Measurements from ENCODE around the gene CHML.

CHML gene

DNA sequence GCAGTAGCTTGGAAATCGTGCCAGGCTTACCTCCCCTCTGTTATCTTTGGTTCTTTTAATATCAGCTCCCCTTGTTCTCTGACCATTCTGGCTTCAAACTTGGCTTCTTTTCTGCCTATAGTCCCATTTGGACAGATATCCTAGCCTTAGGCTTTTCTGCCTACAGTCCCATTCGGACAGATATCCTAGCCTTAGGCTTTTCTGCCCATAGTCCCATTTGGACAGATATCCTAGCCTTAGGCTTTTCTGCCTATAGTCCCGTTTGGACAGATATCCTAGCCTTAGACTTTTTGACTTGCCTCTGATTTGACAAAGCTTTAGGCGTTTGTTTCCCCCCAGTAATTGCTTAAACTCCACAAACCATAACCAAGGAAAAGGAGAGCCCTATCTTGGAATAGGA, 25.6 kb downstream of the CHML start:
- DNase-seq: no peak

- DNase-seq: no peak
Measured at GRCh38 chr1:241614144-241614543, 26.0 kb downstream of the CHML start.

GRCh38 chr1:241612533-241613477, 27.4 kb downstream of the CHML start:
- no peak for DNase-seq

DNA sequence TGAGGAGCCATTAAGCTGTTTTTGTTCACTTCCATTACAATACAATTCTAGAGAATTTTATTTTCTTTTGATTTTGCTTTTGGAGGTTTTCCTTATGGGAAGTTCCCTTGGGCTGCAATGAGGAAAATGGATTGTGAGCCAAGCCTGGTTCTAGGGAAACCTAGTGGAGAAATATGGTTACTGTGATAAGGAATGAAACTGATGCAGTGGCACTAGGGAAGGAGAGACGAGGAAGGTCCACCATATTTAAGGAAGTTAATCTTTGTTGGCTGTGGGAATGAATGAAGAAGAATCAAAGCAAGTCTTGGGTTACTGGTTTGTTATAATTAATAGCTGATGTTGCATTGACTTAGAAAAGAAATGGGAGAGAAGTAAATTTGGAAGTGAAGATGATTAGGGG, 28.4 kb downstream of the CHML start:
- DNase-seq: no peak

- peak; percentile 8 for DNase-seq
Measured at GRCh38 chr1:241611063-241611462, 29.1 kb downstream of the CHML start.

GRCh38 chr1:241610056-241610815, 29.9 kb downstream of the CHML start:
- DNase-seq: peak; percentile 41

DNA sequence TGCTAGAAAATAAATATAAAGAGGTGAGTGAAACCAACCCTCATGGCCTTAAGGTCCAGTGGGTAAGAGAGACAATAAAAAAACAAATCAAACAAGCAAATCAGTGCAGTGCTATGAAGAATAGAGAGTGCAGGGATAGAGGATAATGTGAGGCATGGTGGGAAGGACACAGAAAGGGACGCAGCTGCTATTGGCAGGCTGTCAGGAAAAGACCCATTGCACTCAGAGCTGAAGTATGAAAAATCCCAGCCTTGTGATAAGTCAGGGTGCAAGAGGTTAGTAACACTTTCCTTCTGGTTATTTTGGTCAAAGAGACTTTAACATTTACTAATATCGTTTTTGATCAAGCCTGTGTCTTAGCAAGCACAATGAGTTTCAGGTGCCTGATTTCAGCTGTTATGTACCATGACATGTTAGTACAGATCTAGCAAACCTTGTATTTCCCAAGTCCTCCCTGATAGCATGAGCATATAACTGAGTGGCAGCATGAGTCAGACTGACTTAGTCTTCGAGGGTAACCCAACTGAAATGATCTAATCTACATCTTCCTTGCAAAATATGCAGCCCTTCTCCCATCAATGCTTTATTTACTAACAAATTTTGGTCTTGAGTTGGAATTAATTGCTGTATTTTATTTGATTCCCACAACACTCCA, 31.7 kb downstream of the CHML start:
- no peak for DNase-seq

DNA sequence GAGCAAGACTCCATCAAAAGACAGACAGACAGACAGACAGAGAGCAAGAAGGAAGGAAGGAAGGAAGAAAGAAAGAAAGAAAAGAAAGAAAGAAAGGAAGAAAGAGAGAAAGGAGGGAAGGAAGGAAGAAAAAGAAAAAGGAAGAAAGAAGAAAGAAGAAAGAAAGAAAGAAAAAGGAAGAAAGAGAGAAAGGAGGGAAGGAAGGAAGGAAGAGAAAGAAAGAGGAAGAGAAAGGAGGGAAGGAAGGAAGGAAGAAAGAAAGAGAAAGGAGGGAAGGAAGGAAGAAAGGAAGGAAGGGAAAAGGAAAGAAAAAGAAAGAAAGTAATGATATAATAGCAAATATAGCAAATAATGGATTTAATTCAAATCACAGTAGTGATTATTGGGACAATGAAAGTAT, 32.7 kb downstream of the CHML start:
- DNase-seq: no peak

DNA sequence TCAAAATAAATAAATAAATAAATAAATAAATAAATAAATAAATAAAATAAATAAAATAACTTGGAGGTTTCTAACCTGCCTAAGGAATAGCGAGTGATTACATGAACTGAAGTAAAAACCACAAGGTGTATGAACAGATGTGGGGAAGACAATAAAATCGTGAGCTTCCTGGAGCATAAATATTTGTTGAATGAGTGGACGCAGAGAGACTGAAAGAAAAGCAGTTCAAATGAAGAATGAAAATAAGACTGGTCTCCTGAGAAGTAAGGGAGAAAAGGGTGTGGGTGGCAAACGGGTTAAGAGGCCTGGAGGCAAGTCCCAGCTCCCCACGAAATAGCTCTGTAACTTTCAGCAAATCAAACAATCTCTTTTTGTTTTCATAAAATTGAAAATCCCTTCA, 33.6 kb downstream of the CHML start:
- no peak for DNase-seq

- DNase-seq: no peak
Measured at GRCh38 chr1:241605146-241605805, 34.9 kb downstream of the CHML start.

GRCh38 chr1:241603731-241604245, 36.4 kb downstream of the CHML start:
- no peak for DNase-seq

GRCh38 chr1:241600496-241600901, 39.7 kb downstream of the CHML start:
- DNase-seq: no peak

GRCh38 chr1:241598249-241598648, 41.9 kb downstream of the CHML start:
- DNase-seq: peak; percentile 8

DNA sequence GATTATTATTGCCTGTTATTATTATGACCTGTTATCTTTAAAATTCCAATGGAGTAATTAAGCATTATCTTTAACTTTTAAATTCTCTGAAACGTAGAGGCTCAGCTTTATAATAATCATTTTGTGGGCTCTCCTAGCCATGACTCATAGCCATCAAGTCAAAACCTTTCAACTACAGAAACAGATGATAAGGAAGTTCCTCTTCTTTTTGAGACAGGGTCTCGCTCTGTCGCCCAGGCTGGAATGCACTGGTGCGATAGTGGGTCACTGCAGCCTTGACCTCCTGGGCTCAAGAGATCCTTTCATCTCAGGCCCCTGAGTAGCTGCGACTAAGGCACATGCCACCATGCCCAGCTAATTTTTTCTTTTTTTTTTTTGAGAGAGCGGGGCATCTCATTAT, 43.5 kb downstream of the CHML start:
- DNase-seq: no peak

DNA sequence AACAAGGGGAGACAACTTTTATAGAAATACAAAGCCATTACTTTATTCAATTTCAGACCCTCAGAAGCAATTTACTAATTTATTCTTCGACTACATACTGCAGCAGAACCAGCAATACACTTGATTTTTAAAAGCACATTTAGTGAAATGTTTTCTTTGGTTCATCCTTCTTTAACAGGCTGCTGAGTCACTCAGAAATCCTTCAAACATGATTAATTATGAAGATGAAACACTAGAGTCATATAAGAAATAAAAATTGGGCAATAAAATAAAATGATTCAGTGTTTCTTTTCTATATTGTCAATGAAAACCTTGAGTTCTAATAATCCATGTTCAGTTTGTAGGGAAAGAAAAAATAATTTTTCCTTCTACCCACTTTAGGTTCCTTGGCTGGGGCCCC, 47.0 kb downstream of the CHML start:
- DNase-seq: no peak

DNA sequence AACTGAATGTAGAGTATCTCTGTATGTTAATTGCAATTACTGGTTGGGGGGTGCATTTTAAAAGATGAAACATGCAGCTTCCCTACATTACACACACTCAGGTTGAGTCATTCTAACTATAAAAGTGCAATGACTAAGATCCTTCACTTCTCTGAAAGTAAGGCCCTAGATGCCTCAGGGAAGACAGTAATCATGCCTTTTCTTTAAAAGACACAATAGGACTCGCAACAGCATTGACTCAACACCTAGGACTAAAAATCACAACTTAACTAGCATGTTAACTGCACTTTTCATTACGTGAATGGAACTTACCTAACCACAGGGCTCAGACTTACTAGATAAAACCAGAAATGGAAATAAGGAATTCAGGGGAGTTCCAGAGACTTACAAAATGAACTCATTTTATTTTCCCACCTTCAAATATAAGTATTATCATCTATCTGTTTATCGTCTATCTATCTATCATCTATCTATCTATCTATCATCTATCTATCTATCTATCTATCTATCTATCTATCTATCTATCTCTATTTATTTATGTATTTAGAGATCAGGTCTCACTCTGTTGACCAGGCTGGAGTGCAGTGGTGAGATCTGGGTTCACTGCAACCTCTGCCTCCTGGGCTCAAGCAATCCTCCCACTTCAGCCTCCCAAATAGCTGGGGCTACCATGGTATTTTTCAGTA, 47.8 kb downstream of the CHML start:
- DNase-seq: no peak

DNA sequence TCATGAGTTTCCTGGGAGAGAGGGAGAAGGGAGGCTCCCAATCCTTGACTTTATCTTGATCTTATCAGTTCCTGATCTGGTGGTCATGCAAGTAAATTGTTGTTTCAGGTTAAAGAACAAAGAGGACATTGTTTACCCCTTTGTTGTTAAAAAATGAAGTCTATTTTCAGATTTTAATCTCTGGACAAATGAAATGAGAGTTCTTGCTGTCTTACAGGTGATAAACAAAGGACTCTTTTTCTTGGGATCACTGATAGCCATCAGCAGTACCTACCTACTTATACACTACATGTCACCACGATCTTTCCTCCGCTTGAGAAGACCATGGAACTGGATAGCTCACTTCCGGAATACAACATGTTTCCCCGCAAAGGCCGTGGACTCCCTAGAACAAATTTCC, 48.4 kb downstream of the CHML start:
- DNase-seq: no peak

DNA sequence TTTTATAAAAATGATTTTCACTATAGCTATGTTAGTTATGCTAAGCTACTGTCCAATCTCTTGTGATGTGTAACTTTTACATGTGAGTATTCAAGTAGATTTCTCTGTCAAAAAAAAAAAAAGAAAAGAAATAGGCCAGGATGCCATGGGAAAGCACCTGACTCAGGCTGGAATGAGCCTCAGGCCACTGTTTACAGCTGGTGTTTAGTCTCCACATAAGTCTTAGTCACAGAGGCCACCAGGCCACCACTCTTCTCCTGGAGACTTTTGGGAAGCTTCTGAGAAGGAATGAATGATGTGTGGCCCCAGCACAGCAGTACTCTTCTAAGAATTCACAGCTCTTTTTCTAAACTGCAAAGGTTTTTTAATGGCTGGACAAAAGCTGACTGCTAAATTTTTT, 48.9 kb downstream of the CHML start:
- DNase-seq: no peak

DNA sequence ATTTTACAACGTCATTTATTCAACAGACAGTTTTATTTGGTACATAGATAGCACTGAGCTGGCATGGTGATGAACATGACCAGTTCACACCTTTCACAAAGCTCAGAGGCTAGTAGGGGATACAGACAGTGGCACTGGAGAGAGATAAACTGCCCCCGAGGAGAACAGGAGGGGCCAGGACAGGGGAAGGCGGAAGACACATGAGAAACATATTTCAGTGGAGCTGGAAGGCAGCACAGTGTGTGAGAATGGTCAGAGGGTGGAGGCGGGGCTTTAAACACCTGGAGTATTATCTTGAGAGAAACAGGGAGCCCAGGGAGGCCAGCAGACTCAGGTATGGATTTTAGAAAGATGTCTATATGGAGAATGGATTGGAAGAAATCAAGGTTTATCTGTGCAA, 49.5 kb downstream of the CHML start:
- DNase-seq: no peak
